PC-9 (cell line): ENCODE data around the gene CARHSP1. TPM values are rescaled to one million over a fixed set of nuclear protein-coding genes. Genes with fewer than 3 reads are reported as not detected.
"Not testable (repeated sequence)": the region's sequence is repeated elsewhere in the genome, so short reads cannot be mapped to it uniquely, and the experiment has no call there.

Source experiments
- BruUV-seq: library from RNA; stranded (reverse); fragments of 400-500 nt; replicated peaks from 2 replicates; lab custom pipeline; 2021; lab: Mats Ljungman, UMichigan
- CTCF ChIA-PET: fragments of 300-600 bp; sonication (Branson Sonifier 250); formaldehyde crosslinking; loops from one replicate; lab custom pipeline; 2022; ENCODE audit warnings: antibody characterized with exemption; lab: Charles Lee
- POLR2A ChIA-PET: fragments of 300-600 bp; sonication (Branson Sonifier 250); formaldehyde crosslinking; loops from one replicate; lab custom pipeline; 2022; ENCODE audit warnings: antibody characterized with exemption; ENCODE audit not compliant: unreplicated experiment; lab: Charles Lee
- DNase-seq, 2 experiments: peaks; one replicate each; pipeline versions ENCODE4 v3.0.0 to v3.0.0-alpha.2; 2015 to 2022; ENCODE audit warnings: mixed read lengths in 1 of 2
- H2AFZ ChIP-seq: fragments of 200-600 bp; sonication (generic); 2 replicates; pipeline ENCODE4 v1.8.1; 2017; ENCODE audit warnings: antibody characterized with exemption
- H3F3A ChIP-seq: fragments of 200-600 bp; sonication (generic); 2 replicates; pipeline ENCODE4 v1.8.1; 2017; ENCODE audit warnings: antibody characterized with exemption, mild to moderate bottlenecking, low read depth; ENCODE audit not compliant: insufficient read depth
- H3K27ac ChIP-seq: fragments of 200-600 bp; sonication (generic); 2 replicates; pipeline ENCODE4 v1.6.1; 2016; ENCODE audit warnings: mixed run types
- H3K27me3 ChIP-seq: fragments of 200-600 bp; sonication (generic); 2 replicates; pipeline ENCODE4 v1.6.1; 2016; ENCODE audit warnings: low read depth, mixed run types; ENCODE audit not compliant: insufficient read depth
- H3K36me3 ChIP-seq: fragments of 200-600 bp; sonication (generic); 2 replicates; pipeline ENCODE4 v1.6.1; 2016; ENCODE audit warnings: low read depth, mixed run types
- H3K4me1 ChIP-seq: fragments of 200-600 bp; sonication (generic); replicated peaks from 2 replicates; pipeline ENCODE4 v1.6.1; 2016; ENCODE audit warnings: mixed run types; ENCODE audit not compliant: insufficient read depth
- H3K4me2 ChIP-seq: fragments of 200-600 bp; sonication (generic); 2 replicates; pipeline ENCODE4 v1.6.1; 2017; ENCODE audit warnings: mixed run types
- H3K4me3 ChIP-seq: fragments of 200-600 bp; sonication (generic); 2 replicates; pipeline ENCODE4 v1.6.1; 2016; ENCODE audit warnings: mixed run types
- H3K79me2 ChIP-seq: fragments of 200-600 bp; sonication (generic); 2 replicates; pipeline ENCODE4 v1.6.1; 2017; ENCODE audit warnings: low read depth, mixed run types
- H3K9me2 ChIP-seq: fragments of 200-600 bp; sonication (generic); 2 replicates; pipeline ENCODE4 v1.8.1; 2017; ENCODE audit warnings: mild to moderate bottlenecking; ENCODE audit not compliant: insufficient read depth
- H3K9me3 ChIP-seq: fragments of 200-600 bp; sonication (generic); 2 replicates; pipeline ENCODE4 v1.8.1; 2016; ENCODE audit warnings: low read depth; ENCODE audit not compliant: insufficient read depth
- H4K20me1 ChIP-seq: fragments of 200-600 bp; sonication (generic); 2 replicates; pipeline ENCODE4 v1.8.1; 2017; ENCODE audit not compliant: insufficient read depth
- CTCF ChIP-seq: fragments of 200-600 bp; sonication (generic); conservative IDR thresholded peaks from 2 replicates; pipeline ENCODE4 v1.6.1; 2017; ENCODE audit warnings: mixed run types, antibody characterized with exemption, mild to moderate bottlenecking, moderate library complexity
- EZH2 ChIP-seq: fragments of 200-600 bp; sonication (generic); IDR thresholded peaks from 2 replicates; pipeline ENCODE4 v1.8.0; 2017; ENCODE audit warnings: antibody characterized with exemption, low read depth
- intact Hi-C: fragments of 100-400 bp; cut with micrococcal nuclease; formaldehyde crosslinking; loops from one replicate; pipeline ENCODE4 v1.10.0; 2022; ENCODE audit not compliant: unreplicated experiment
- total RNA-seq: library from RNA; stranded (reverse); gene quantifications from 2 replicates; pipeline ENCODE4 v1.2.3, GENCODE V29; 2021

CARHSP1 gene
- total RNA-seq, 1 experiment from 2014 or later = 179 TPM

GRCh38 chr16:8872071-8872470 lies 3.3 kb upstream of the CARHSP1 start:
- Histone ChIP-seq H3K27me3 (no peaks in the 10 kb centered on the region), H3K9me2 (no peaks in the 10 kb centered on the region), H3K79me2 (peaks cover 12% of the 10 kb centered on the region), H2AFZ (no peak overlapping the region), H3F3A (peaks cover 30% of the 10 kb centered on the region), H3K9me3 (no peaks in the 10 kb centered on the region), H3K4me1 (peaks cover 28% of the 10 kb centered on the region), H3K27ac (peak overlapping the region; percentile 80), H4K20me1 (peaks cover 9% of the 10 kb centered on the region; the same call in 1 of the 2 replicates), H3K4me3 (no peak overlapping the region), H3K36me3 (no peaks in the 10 kb centered on the region), H3K4me2 (peak overlapping the region; percentile 40; the same call in 1 of the 2 replicates)
- no peak for DNase-seq
- CTCF ChIA-PET = no interaction called here
- intact Hi-C loops = loop anchor here (10.0 kb wide), 1 partner anchor 223 kb away; the partner anchor contains the start of gene HAPSTR1
- POLR2A ChIA-PET = interaction anchor here (0.7 kb wide), 1 partner anchor 15 kb away, joined by 15 read pairs; no protein-coding TSS in a partner anchor
- no peak for TF ChIP-seq CTCF
- no peak for TF ChIP-seq EZH2
- BruUV-seq = no TSS peak

- H3K36me3 ChIP-seq, BruUV-seq, H2AFZ ChIP-seq, H3K4me3 ChIP-seq, H3K9me2 ChIP-seq, H3K4me2 ChIP-seq, H3K9me3 ChIP-seq, H3K27me3 ChIP-seq, DNase-seq, H3K27ac ChIP-seq: not testable (repeated sequence)
- ChIA-PET POLR2A (interaction anchor here (0.6 kb wide), 1 partner anchor 110 kb away, joined by 6 read pairs; no protein-coding TSS in a partner anchor), CTCF (interaction anchor here (1.0 kb wide), 1 partner anchor 221 kb away, joined by 4 read pairs; the partner anchor contains the start of gene HAPSTR1)
- peaks cover 33% of the 10 kb centered on the region for H3K79me2 ChIP-seq
- intact Hi-C loops = loop anchor here (2.0 to 10.0 kb wide), 2 partner anchors 73 to 225 kb away; partner anchors contain the start of genes HAPSTR1, PMM2 and TMEM186
- peaks cover 30% of the 10 kb centered on the region for H3F3A ChIP-seq
- peaks cover 17% of the 10 kb centered on the region for H4K20me1 ChIP-seq
- H3K4me1 ChIP-seq = peaks cover 29% of the 10 kb centered on the region
Observed at GRCh38 chr16:8869988-8870241, 1.1 kb upstream of the CARHSP1 start.

GRCh38 chr16:8869212-8869987 lies 594 bp upstream of the CARHSP1 start:
- Histone ChIP-seq H2AFZ (0 out of 2 replicates have a peak overlapping the region, but pooled peaks have one; percentile 21), H3F3A (peaks cover 30% of the 10 kb centered on the region), H3K4me3 (peak overlapping the region; percentile 49), H3K36me3 (no peaks in the 10 kb centered on the region), H3K27ac (peak overlapping the region; percentile 18; the same call in 1 of the 2 replicates), H3K27me3 (no peaks in the 10 kb centered on the region), H4K20me1 (peaks cover 20% of the 10 kb centered on the region), H3K4me2 (peak overlapping the region; percentile 74), H3K79me2 (peaks cover 38% of the 10 kb centered on the region), H3K9me3 (no peaks in the 10 kb centered on the region), H3K9me2 (no peaks in the 10 kb centered on the region), H3K4me1 (peaks cover 35% of the 10 kb centered on the region)
- POLR2A ChIA-PET = interaction anchor here (0.5 to 1.4 kb wide), 11 partner anchors 9 to 1693 kb away, joined by 3 to 45 read pairs (median 4); partner anchors contain the start of genes HAPSTR1, PMM2 and TMEM186
- TSS peak; percentile 99 for BruUV-seq
- intact Hi-C loops = loop anchor here (2.0 kb wide), 1 partner anchor 73 kb away; the partner anchor contains the start of genes PMM2 and TMEM186
- TF ChIP-seq CTCF = no peak
- TF ChIP-seq EZH2 = no peak
- CTCF ChIA-PET = interaction anchor here (0.6 to 1.0 kb wide), 7 partner anchors 9 to 222 kb away, joined by 3 to 14 read pairs (median 4); partner anchors contain the start of gene HAPSTR1
- DNase-seq = no peak
